ENCODE results near the gene DOCK8. TPM values are rescaled to one million over a fixed set of nuclear protein-coding genes. Genes with fewer than 3 reads are reported as not detected.

Gene DOCK8
- polyA plus RNA-seq, 1 donor (not counting 4 experiments of a cell fraction or from before 2014, with no cell fraction given), result 1.5 TPM

- Histone ChIP-seq H3K36me3 (ENCODE audit: control insufficient read depth in 2 of 2, extremely low read depth in 1 of 2, insufficient read depth in 2 of 2, low read length in 2 of 2) (no peaks in the 10 kb centered on the region), H3K9me1 (ENCODE audit: control insufficient read depth, extremely low read depth, insufficient read depth, low read length) (no peaks in the 10 kb centered on the region), H2AFZ (ENCODE audit: control insufficient read depth, low read length) (no peak overlapping the region), H3K9ac (ENCODE audit: control insufficient read depth, extremely low read depth, insufficient read depth, low read length) (no peak overlapping the region), H3K27me3 (ENCODE audit: control insufficient read depth, extremely low read depth, insufficient read depth, low read length) (no peaks in the 10 kb centered on the region), H4K20me1 (ENCODE audit: control insufficient read depth, extremely low read depth, insufficient read depth, low read length) (no peaks in the 10 kb centered on the region), H3K27ac (ENCODE audit: control insufficient read depth, insufficient read depth, low read length) (no peak overlapping the region), H3K4me1 (ENCODE audit: control insufficient read depth, extremely low read depth, insufficient read depth, low read length) (no peaks in the 10 kb centered on the region), H3K79me2 (ENCODE audit: control insufficient read depth, insufficient read depth, low read length) (no peaks in the 10 kb centered on the region), H3K4me2 (ENCODE audit: control insufficient read depth, extremely low read depth, insufficient read depth, low read depth, low read length) (no peak overlapping the region), H3K9me3 (ENCODE audit: control insufficient read depth, low read depth, low read length) (no peaks in the 10 kb centered on the region), H3K4me3 (ENCODE audit: control insufficient read depth in 2 of 3, extremely low read depth in 1 of 3, insufficient read depth in 2 of 3, low read depth in 1 of 3, low read length in 3 of 3) (no peak overlapping the region)
- FAIRE-seq, result peak; percentile 41
- DNase-seq (ENCODE audit: low read depth, low spot score), result no peak
- dilution Hi-C loops (cut with MboI; ENCODE audit: extremely low pct_ligation_motif_present, low sequenced_read_pairs), result no loop called here
- TF ChIP-seq, protein P1, sequence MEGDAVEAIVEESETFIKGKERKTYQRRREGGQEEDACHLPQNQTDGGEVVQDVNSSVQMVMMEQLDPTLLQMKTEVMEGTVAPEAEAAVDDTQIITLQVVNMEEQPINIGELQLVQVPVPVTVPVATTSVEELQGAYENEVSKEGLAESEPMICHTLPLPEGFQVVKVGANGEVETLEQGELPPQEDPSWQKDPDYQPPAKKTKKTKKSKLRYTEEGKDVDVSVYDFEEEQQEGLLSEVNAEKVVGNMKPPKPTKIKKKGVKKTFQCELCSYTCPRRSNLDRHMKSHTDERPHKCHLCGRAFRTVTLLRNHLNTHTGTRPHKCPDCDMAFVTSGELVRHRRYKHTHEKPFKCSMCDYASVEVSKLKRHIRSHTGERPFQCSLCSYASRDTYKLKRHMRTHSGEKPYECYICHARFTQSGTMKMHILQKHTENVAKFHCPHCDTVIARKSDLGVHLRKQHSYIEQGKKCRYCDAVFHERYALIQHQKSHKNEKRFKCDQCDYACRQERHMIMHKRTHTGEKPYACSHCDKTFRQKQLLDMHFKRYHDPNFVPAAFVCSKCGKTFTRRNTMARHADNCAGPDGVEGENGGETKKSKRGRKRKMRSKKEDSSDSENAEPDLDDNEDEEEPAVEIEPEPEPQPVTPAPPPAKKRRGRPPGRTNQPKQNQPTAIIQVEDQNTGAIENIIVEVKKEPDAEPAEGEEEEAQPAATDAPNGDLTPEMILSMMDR (optimal IDR thresholded peaks at IDR 0.05 in 1 of 3, IDR thresholded peaks at IDR 0.05 in 1 of 3, conservative IDR thresholded peaks at IDR 0.05 in 1 of 3; ENCODE audit: extremely low read depth in 1 of 3, insufficient read depth in 2 of 3, low read length in 3 of 3), result no peak
- no peak for TF ChIP-seq EZH2 (IDR thresholded peaks at IDR 0.05; ENCODE audit: low read length)
These were observed 223.4 kb downstream of the DOCK8 start for GRCh38 chr9:438066-438465.

DNA sequence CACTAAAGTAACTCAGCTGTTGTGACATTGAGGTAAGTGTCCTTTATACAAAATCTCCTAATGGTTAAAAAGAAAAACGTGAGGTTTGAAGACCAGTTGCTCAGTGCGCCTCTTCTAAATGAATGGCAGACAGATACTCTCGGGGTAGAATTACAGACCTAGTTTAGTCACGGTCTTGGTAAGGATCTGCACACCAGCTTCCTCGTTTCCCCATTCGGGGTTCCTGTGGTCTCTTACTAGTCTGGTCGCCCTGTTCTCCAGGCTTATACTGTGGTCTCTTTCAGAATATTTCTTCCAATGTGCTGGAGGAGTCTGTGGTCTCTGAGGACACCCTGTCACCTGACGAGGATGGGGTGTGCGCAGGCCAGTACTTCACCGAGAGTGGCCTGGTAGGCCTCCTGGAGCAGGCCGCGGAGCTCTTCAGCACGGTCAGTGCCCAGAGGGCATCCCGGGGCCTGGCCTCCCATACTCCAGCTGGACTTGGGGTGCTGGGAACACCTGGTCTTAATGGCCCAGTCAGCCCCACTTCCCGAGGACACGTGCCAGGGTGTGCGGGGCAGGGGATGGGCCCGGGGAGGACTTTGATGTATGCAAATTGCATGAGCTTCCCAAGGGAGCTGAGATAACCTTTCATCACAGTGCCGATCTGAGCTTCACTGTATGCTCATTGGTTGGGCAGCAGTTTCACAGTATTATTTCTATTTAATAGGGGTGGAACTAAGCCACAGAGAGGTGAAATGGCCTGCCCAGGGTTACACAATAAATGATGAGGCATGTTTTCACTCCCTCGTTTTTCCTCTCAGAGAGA is 224.5 kb downstream of the DOCK8 start:
- TF ChIP-seq, protein P1 (optimal IDR thresholded peaks at IDR 0.05 in 1 of 3, IDR thresholded peaks at IDR 0.05 in 1 of 3, conservative IDR thresholded peaks at IDR 0.05 in 1 of 3; ENCODE audit: extremely low read depth in 1 of 3, insufficient read depth in 2 of 3, low read length in 3 of 3), result no peak
- no peak for TF ChIP-seq EZH2 (IDR thresholded peaks at IDR 0.05; ENCODE audit: low read length)
- DNase-seq (ENCODE audit: low read depth, low spot score) (no peak), FAIRE-seq (no peak)
- dilution Hi-C loops (cut with MboI; ENCODE audit: extremely low pct_ligation_motif_present, low sequenced_read_pairs), result no loop called here
- Histone ChIP-seq H3K36me3 (ENCODE audit: control insufficient read depth in 2 of 2, extremely low read depth in 1 of 2, insufficient read depth in 2 of 2, low read length in 2 of 2) (no peaks in the 10 kb centered on the region), H3K4me2 (ENCODE audit: control insufficient read depth, extremely low read depth, insufficient read depth, low read depth, low read length) (no peak overlapping the region), H3K27ac (ENCODE audit: control insufficient read depth, insufficient read depth, low read length) (no peak overlapping the region), H4K20me1 (ENCODE audit: control insufficient read depth, extremely low read depth, insufficient read depth, low read length) (no peaks in the 10 kb centered on the region), H3K9me3 (ENCODE audit: control insufficient read depth, low read depth, low read length) (no peaks in the 10 kb centered on the region), H3K4me1 (ENCODE audit: control insufficient read depth, extremely low read depth, insufficient read depth, low read length) (no peaks in the 10 kb centered on the region), H3K9me1 (ENCODE audit: control insufficient read depth, extremely low read depth, insufficient read depth, low read length) (no peaks in the 10 kb centered on the region), H3K9ac (ENCODE audit: control insufficient read depth, extremely low read depth, insufficient read depth, low read length) (no peak overlapping the region), H3K27me3 (ENCODE audit: control insufficient read depth, extremely low read depth, insufficient read depth, low read length) (no peaks in the 10 kb centered on the region), H2AFZ (ENCODE audit: control insufficient read depth, low read length) (no peak overlapping the region), H3K79me2 (ENCODE audit: control insufficient read depth, insufficient read depth, low read length) (no peaks in the 10 kb centered on the region), H3K4me3 (ENCODE audit: control insufficient read depth in 2 of 3, extremely low read depth in 1 of 3, insufficient read depth in 2 of 3, low read depth in 1 of 3, low read length in 3 of 3) (no peak overlapping the region)
